H1 (cell line): Measurements from ENCODE around the gene NDUFAF8. TPM values are rescaled to one million over a fixed set of nuclear protein-coding genes. Genes with fewer than 3 reads are reported as not detected.

Source experiments
- EGR1 ChIP-seq: IDR thresholded peaks from 2 replicates; pipeline ENCODE4 v1.6.1; 2011; ENCODE audit warnings: low read depth, low read length, borderline replicate concordance
- KDM4A ChIP-seq: IDR thresholded peaks from one replicate; pipeline ENCODE4 v1.7.1; 2012; ENCODE audit warnings: low read depth, mild to moderate bottlenecking, moderate library complexity, low read length, inconsistent platforms; ENCODE audit not compliant: severe bottlenecking
- POLR2A ChIP-seq, 2 experiments: IDR thresholded peaks; 1 replicate in 1 of 2; 2 replicates in 1 of 2; pipeline ENCODE4 v1.6.1; 2011; ENCODE audit warnings: low read depth in 2 of 2, low read length in 2 of 2, mild to moderate bottlenecking in 2 of 2; ENCODE audit errors: control extremely low read depth in 1 of 2
- RBBP5 ChIP-seq: IDR thresholded peaks from 2 replicates; pipeline ENCODE4 v1.7.1; 2012; ENCODE audit warnings: low read depth, mild to moderate bottlenecking, inconsistent platforms, low read length, moderate library complexity, borderline replicate concordance
- RNF2 ChIP-seq: fragments of 200-900, 300-1000 bp; sonication (generic); IDR thresholded peaks from 2 replicates; pipeline ENCODE4 v1.7.1; 2016; ENCODE audit warnings: borderline replicate concordance, low read depth, mild to moderate bottlenecking, antibody characterized with exemption, low read length; ENCODE audit not compliant: poor library complexity, severe bottlenecking; ENCODE audit errors: missing control alignments
- SIN3A ChIP-seq, 2 experiments: IDR thresholded peaks in 1 of 2; conservative IDR thresholded peaks in 1 of 2; 2 replicates each; pipeline ENCODE4 v1.6.1; 2011 to 2012; ENCODE audit warnings: low read length in 2 of 2, improper control_type of control experiment in 1 of 2, low read depth in 1 of 2, mild to moderate bottlenecking in 1 of 2
- SP2 ChIP-seq: IDR thresholded peaks from 2 replicates; pipeline ENCODE4 v1.6.1; 2012; ENCODE audit warnings: mild to moderate bottlenecking, low read length, inconsistent platforms
- SRF ChIP-seq: IDR thresholded peaks from 2 replicates; pipeline ENCODE4 v1.6.1; 2011; ENCODE audit warnings: mild to moderate bottlenecking, low read depth, low read length, moderate library complexity
- YY1 ChIP-seq: IDR thresholded peaks from 2 replicates; pipeline ENCODE4 v1.6.1; 2011; ENCODE audit warnings: low read depth, mild to moderate bottlenecking, low read length
- ZNF274 ChIP-seq: IDR thresholded peaks from 2 replicates; pipeline ENCODE4 v1.7.0; 2012; ENCODE audit warnings: low read length, borderline replicate concordance; ENCODE audit errors: extremely low read depth
- polyA plus RNA-seq, 7 experiments: library from polyadenylated mRNA; depleted of rRNA in 3 of 7; stranded (reverse) in 5 of 7; unstranded in 2 of 7; fragments of >200 nt in 5 of 7; fragments of 200-250 nt in 2 of 7; gene quantifications; 1 replicate in 5 of 7; 2 replicates in 1 of 7; 4 replicates in 1 of 7; pipeline versions ENCODE4 v1.2.1 to v1.2.3, GENCODE V29; 2011 to 2013; ENCODE audit warnings: missing spikeins in 2 of 7, mixed read lengths in 2 of 7
- total RNA-seq: library from RNA; stranded (reverse); fragmentation: NEBNext Ultra II Directional; extraction: Animal tissue kit (Norgen Biotek cat#: 25700); gene quantifications from 2 replicates; pipeline ENCODE4 v1.2.1, GENCODE V29; 2021
- TF ChIP-seq, protein P1 (sequence below), 3 experiments: IDR thresholded peaks; 1 replicate in 2 of 3; 2 replicates in 1 of 3; pipeline versions ENCODE4 v1.5.1 to v1.6.1; 2011; ENCODE audit warnings: low read length in 3 of 3, mild to moderate bottlenecking in 3 of 3, inconsistent platforms in 2 of 3, low read depth in 1 of 3, moderate library complexity in 1 of 3; ENCODE audit not compliant: insufficient read depth in 1 of 3; ENCODE audit errors: control extremely low read depth in 1 of 3

Gene NDUFAF8
- total and polyA plus RNA-seq, 2 of the 8 experiments (the other 6 are each of a cell fraction or from before 2014, with no cell fraction given), result 48.9 to 91.1 TPM

- TF ChIP-seq, protein P1, sequence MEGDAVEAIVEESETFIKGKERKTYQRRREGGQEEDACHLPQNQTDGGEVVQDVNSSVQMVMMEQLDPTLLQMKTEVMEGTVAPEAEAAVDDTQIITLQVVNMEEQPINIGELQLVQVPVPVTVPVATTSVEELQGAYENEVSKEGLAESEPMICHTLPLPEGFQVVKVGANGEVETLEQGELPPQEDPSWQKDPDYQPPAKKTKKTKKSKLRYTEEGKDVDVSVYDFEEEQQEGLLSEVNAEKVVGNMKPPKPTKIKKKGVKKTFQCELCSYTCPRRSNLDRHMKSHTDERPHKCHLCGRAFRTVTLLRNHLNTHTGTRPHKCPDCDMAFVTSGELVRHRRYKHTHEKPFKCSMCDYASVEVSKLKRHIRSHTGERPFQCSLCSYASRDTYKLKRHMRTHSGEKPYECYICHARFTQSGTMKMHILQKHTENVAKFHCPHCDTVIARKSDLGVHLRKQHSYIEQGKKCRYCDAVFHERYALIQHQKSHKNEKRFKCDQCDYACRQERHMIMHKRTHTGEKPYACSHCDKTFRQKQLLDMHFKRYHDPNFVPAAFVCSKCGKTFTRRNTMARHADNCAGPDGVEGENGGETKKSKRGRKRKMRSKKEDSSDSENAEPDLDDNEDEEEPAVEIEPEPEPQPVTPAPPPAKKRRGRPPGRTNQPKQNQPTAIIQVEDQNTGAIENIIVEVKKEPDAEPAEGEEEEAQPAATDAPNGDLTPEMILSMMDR (IDR thresholded peaks at IDR 0.05; ENCODE audit: control extremely low read depth in 1 of 3, insufficient read depth in 1 of 3, low read depth in 1 of 3, low read length in 3 of 3), result no peak
- TF ChIP-seq SRF (no peak), YY1 (no peak), SIN3A (conservative IDR thresholded peaks at IDR 0.05 in 1 of 2, IDR thresholded peaks at IDR 0.05 in 1 of 2; ENCODE audit: low read depth in 1 of 2, low read length in 2 of 2) (peak in 1 of 2 experiments; percentile 43; a peak in 1 of 4 replicates), SP2 (peak; percentile 85), KDM4A (peak; percentile 88), RBBP5 (peak; percentile 76; the same call in 1 of the 2 replicates), POLR2A (IDR thresholded peaks at IDR 0.05; ENCODE audit: control extremely low read depth in 1 of 2, low read depth in 2 of 2, low read length in 2 of 2) (peak in 1 of 2 experiments; percentile 90; a peak in 2 of 3 replicates), RNF2 (no peak), ZNF274 (no peak), EGR1 (peak; percentile 74)
Measured at GRCh38 chr17:81222906-81223761, 16.0 kb upstream of the NDUFAF8 start, which contains the start of gene CEP131 (continued).
